H1 (cell line): ENCODE measurements around the gene CCDC88C. TPM values are rescaled to one million over a fixed set of nuclear protein-coding genes. Genes with fewer than 3 reads are reported as not detected.

ENCODE experiments used
- CTCF ChIA-PET: fragments of 300-600 bp; sonication (Branson Sonifier 250); formaldehyde crosslinking; loops from one replicate; lab custom pipeline; 2021; ENCODE audit not compliant: partially characterized antibody; lab: Charles Lee
- POLR2A ChIA-PET: fragments of 300-600 bp; sonication (Branson Sonifier 250); formaldehyde crosslinking; loops from one replicate; lab custom pipeline; 2021; ENCODE audit warnings: inconsistent platforms; ENCODE audit not compliant: partially characterized antibody; lab: Charles Lee
- DNase-seq, 2 experiments: peaks; one replicate each; pipeline versions ENCODE4 v3.0.0 to v3.0.0-alpha.2; 2010 to 2022; ENCODE audit warnings: low spot score in 2 of 2, low read depth in 1 of 2, mixed read lengths in 1 of 2
- FAIRE-seq: peaks from 2 replicates; lab custom pipeline; 2011; peaks lifted over from hg19 to GRCh38; lab: Jason Lieb, UNC
- H2AFZ ChIP-seq: 2 replicates; pipeline ENCODE4 v1.8.1; 2012; ENCODE audit warnings: low read length, inconsistent platforms
- H2AK5ac ChIP-seq: 2 replicates; pipeline ENCODE4 v1.6.1; 2013; ENCODE audit warnings: low read depth, low read length
- H2BK120ac ChIP-seq: replicated peaks from 2 replicates; pipeline ENCODE3; 2013; ENCODE audit warnings: low read depth, low read length, inconsistent platforms
- H2BK12ac ChIP-seq: 2 replicates; pipeline ENCODE4 v1.6.1; 2013; ENCODE audit warnings: low read depth, low read length
- H2BK15ac ChIP-seq: 2 replicates; pipeline ENCODE4 v1.6.1; 2013; ENCODE audit warnings: low read length
- H2BK20ac ChIP-seq: 2 replicates; pipeline ENCODE4 v1.6.1; 2013; ENCODE audit warnings: low read length
- H2BK5ac ChIP-seq: 2 replicates; pipeline ENCODE4 v1.6.1; 2013; ENCODE audit warnings: low read depth, low read length
- H3K14ac ChIP-seq: 2 replicates; pipeline ENCODE4 v1.6.1; 2013; ENCODE audit warnings: inconsistent platforms; ENCODE audit not compliant: insufficient read length
- H3K18ac ChIP-seq: 2 replicates; pipeline ENCODE4 v1.6.1; 2013; ENCODE audit warnings: low read length; ENCODE audit errors: extremely low read depth
- H3K23ac ChIP-seq: 2 replicates; pipeline ENCODE4 v1.6.1; 2013; ENCODE audit warnings: inconsistent platforms; ENCODE audit not compliant: insufficient read length
- H3K23me2 ChIP-seq: 2 replicates; pipeline ENCODE4 v1.6.1; 2013; ENCODE audit warnings: low read depth, low read length
- H3K27ac ChIP-seq: 2 replicates; pipeline ENCODE4 v1.6.1; 2011; ENCODE audit warnings: low read depth, low read length, inconsistent platforms
- H3K27me3 ChIP-seq, 4 experiments: replicated peaks in 1 of 4; 1 replicate in 1 of 4; 2 replicates in 3 of 4; pipeline versions ENCODE4 v1.6.1 to v1.8.1; 2011 to 2013; ENCODE audit warnings: low read length in 3 of 4, mild to moderate bottlenecking in 3 of 4, inconsistent platforms in 2 of 4, mixed read lengths in 2 of 4, moderate library complexity in 1 of 4; ENCODE audit not compliant: control insufficient read depth in 3 of 4, insufficient read depth in 3 of 4; ENCODE audit errors: extremely low read depth in 1 of 4
- H3K36me3 ChIP-seq, 4 experiments: 2 replicates each; pipeline versions ENCODE4 v1.6.1 to v1.8.1; 2011 to 2013; ENCODE audit warnings: mild to moderate bottlenecking in 4 of 4, low read length in 3 of 4, moderate library complexity in 2 of 4, control low read depth in 1 of 4, inconsistent platforms in 1 of 4; ENCODE audit not compliant: insufficient read depth in 4 of 4, control insufficient read depth in 2 of 4
- H3K4ac ChIP-seq: replicated peaks from 2 replicates; pipeline ENCODE3; 2013; ENCODE audit warnings: low read length, low read depth, mixed read lengths, inconsistent platforms; ENCODE audit not compliant: insufficient read length
- H3K4me1 ChIP-seq, 4 experiments: replicated peaks in 1 of 4; 1 replicate in 1 of 4; 2 replicates in 3 of 4; pipeline versions ENCODE4 v1.6.1 to v1.8.1; 2011 to 2013; ENCODE audit warnings: low read length in 3 of 4, inconsistent platforms in 2 of 4, mixed read lengths in 1 of 4; ENCODE audit not compliant: insufficient read depth in 4 of 4, control insufficient read depth in 3 of 4
- H3K4me2 ChIP-seq, 2 experiments: 2 replicates each; pipeline versions ENCODE4 v1.6.1 to v1.8.1; 2011 to 2013; ENCODE audit warnings: low read depth in 2 of 2, low read length in 2 of 2, control low read depth in 1 of 2, inconsistent platforms in 1 of 2, mild to moderate bottlenecking in 1 of 2; ENCODE audit not compliant: insufficient read depth in 1 of 2
- H3K4me3 ChIP-seq, 4 experiments: fragments of 200-600, 300-600 bp in 1 of 4; sonication (generic), shearing (Covaris generic), sonication (Bioruptor Twin) in 1 of 4; 2 replicates each; pipeline versions ENCODE4 v1.5.1 to v1.8.1; 2011 to 2016; ENCODE audit warnings: low read length in 4 of 4, low read depth in 3 of 4, control low read depth in 2 of 4, inconsistent platforms in 2 of 4, mild to moderate bottlenecking in 2 of 4, mixed read lengths in 1 of 4, moderate library complexity in 1 of 4; ENCODE audit not compliant: insufficient read depth in 2 of 4; ENCODE audit errors: extremely low read depth in 1 of 4
- H3K56ac ChIP-seq: replicated peaks from 2 replicates; pipeline ENCODE3; 2013; ENCODE audit warnings: low read depth, mild to moderate bottlenecking, mixed read lengths, low read length, inconsistent platforms; ENCODE audit not compliant: insufficient read length
- H3K79me1 ChIP-seq: 2 replicates; pipeline ENCODE4 v1.6.1; 2013; ENCODE audit warnings: low read depth, low read length, control low read depth
- H3K79me2 ChIP-seq, 2 experiments: 2 replicates each; pipeline versions ENCODE4 v1.6.1 to v1.8.1; 2012 to 2013; ENCODE audit warnings: low read length in 2 of 2, mild to moderate bottlenecking in 2 of 2, inconsistent platforms in 1 of 2; ENCODE audit not compliant: insufficient read depth in 2 of 2, control insufficient read depth in 1 of 2
- H3K9ac ChIP-seq, 4 experiments: replicated peaks in 1 of 4; 1 replicate in 1 of 4; 2 replicates in 3 of 4; pipeline versions ENCODE4 v1.6.1 to v1.8.1; 2011 to 2013; ENCODE audit warnings: low read depth in 3 of 4, low read length in 3 of 4, control low read depth in 2 of 4, mild to moderate bottlenecking in 2 of 4, moderate library complexity in 2 of 4, inconsistent platforms in 1 of 4; ENCODE audit errors: extremely low read depth in 1 of 4
- H3K9me3 ChIP-seq, 2 experiments: 2 replicates each; pipeline versions ENCODE4 v1.6.1 to v1.8.1; 2012 to 2013; ENCODE audit warnings: mild to moderate bottlenecking in 2 of 2, moderate library complexity in 2 of 2, control low read depth in 1 of 2, inconsistent platforms in 1 of 2, low read depth in 1 of 2, low read length in 1 of 2, mixed read lengths in 1 of 2; ENCODE audit not compliant: insufficient read depth in 2 of 2
- H4K20me1 ChIP-seq, 2 experiments: replicated peaks in 1 of 2; 2 replicates each; pipeline versions ENCODE3 to v1.8.1; 2011 to 2013; ENCODE audit warnings: inconsistent platforms in 2 of 2, low read length in 2 of 2, mild to moderate bottlenecking in 1 of 2; ENCODE audit not compliant: insufficient read depth in 2 of 2, control insufficient read depth in 1 of 2
- H4K5ac ChIP-seq: 2 replicates; pipeline ENCODE4 v1.6.1; 2013; ENCODE audit warnings: low read length, low read depth, mixed read lengths, inconsistent platforms; ENCODE audit not compliant: insufficient read length
- H4K8ac ChIP-seq: 2 replicates; pipeline ENCODE4 v1.8.0; 2013; ENCODE audit warnings: mild to moderate bottlenecking, moderate library complexity, low read length, inconsistent platforms; ENCODE audit not compliant: insufficient read depth; ENCODE audit errors: extremely low read depth
- H4K91ac ChIP-seq: replicated peaks from 2 replicates; pipeline ENCODE3; 2013; ENCODE audit warnings: low read length, mixed read lengths, inconsistent platforms; ENCODE audit not compliant: insufficient read length
- CREB1 ChIP-seq: IDR thresholded peaks from 2 replicates; pipeline ENCODE4 v1.6.1; 2012; ENCODE audit warnings: inconsistent platforms
- JUND ChIP-seq: IDR thresholded peaks from 2 replicates; pipeline ENCODE4 v1.6.1; 2011; ENCODE audit warnings: mild to moderate bottlenecking, improper control_type of control experiment, low read length
- KDM4A ChIP-seq: IDR thresholded peaks from one replicate; pipeline ENCODE4 v1.7.1; 2012; ENCODE audit warnings: low read depth, mild to moderate bottlenecking, moderate library complexity, low read length, inconsistent platforms; ENCODE audit not compliant: severe bottlenecking
- MAFK ChIP-seq: IDR thresholded peaks from 2 replicates; pipeline ENCODE4 v1.6.1; 2012; ENCODE audit warnings: low read depth, mild to moderate bottlenecking, improper control_type of control experiment, low read length
- POLR2A ChIP-seq, 2 experiments: IDR thresholded peaks; 1 replicate in 1 of 2; 2 replicates in 1 of 2; pipeline ENCODE4 v1.6.1; 2011; ENCODE audit warnings: low read depth in 2 of 2, low read length in 2 of 2, mild to moderate bottlenecking in 2 of 2; ENCODE audit errors: control extremely low read depth in 1 of 2
- RAD21 ChIP-seq, 2 experiments: IDR thresholded peaks in 1 of 2; conservative IDR thresholded peaks in 1 of 2; 2 replicates each; pipeline ENCODE4 v1.6.1; 2011; ENCODE audit warnings: low read depth in 2 of 2, low read length in 2 of 2, improper control_type of control experiment in 1 of 2, inconsistent platforms in 1 of 2, mild to moderate bottlenecking in 1 of 2, moderate library complexity in 1 of 2
- RBBP5 ChIP-seq: IDR thresholded peaks from 2 replicates; pipeline ENCODE4 v1.7.1; 2012; ENCODE audit warnings: low read depth, mild to moderate bottlenecking, inconsistent platforms, low read length, moderate library complexity, borderline replicate concordance
- RXRA ChIP-seq: IDR thresholded peaks from 2 replicates; pipeline ENCODE4 v1.6.1; 2011; ENCODE audit warnings: low read depth, mild to moderate bottlenecking, low read length, moderate library complexity; ENCODE audit not compliant: insufficient read depth
- SIN3A ChIP-seq, 2 experiments: IDR thresholded peaks in 1 of 2; conservative IDR thresholded peaks in 1 of 2; 2 replicates each; pipeline ENCODE4 v1.6.1; 2011 to 2012; ENCODE audit warnings: low read length in 2 of 2, improper control_type of control experiment in 1 of 2, low read depth in 1 of 2, mild to moderate bottlenecking in 1 of 2
- SIRT6 ChIP-seq: IDR thresholded peaks from one replicate; pipeline ENCODE4 v1.7.1; 2012; ENCODE audit warnings: low read length, inconsistent platforms
- SIX5 ChIP-seq: IDR thresholded peaks from 2 replicates; pipeline ENCODE4 v1.6.1; 2011; ENCODE audit warnings: mild to moderate bottlenecking, low read depth, low read length
- SP1 ChIP-seq: IDR thresholded peaks from 2 replicates; pipeline ENCODE4 v1.6.1; 2011; ENCODE audit warnings: low read depth, low read length
- SRF ChIP-seq: IDR thresholded peaks from 2 replicates; pipeline ENCODE4 v1.6.1; 2011; ENCODE audit warnings: mild to moderate bottlenecking, low read depth, low read length, moderate library complexity
- TAF7 ChIP-seq: optimal IDR thresholded peaks from 2 replicates; pipeline ENCODE3; 2011; ENCODE audit warnings: low read depth, mild to moderate bottlenecking, inconsistent platforms, low read length, moderate library complexity, borderline replicate concordance
- TCF12 ChIP-seq: IDR thresholded peaks from 2 replicates; pipeline ENCODE4 v1.6.1; 2011; ENCODE audit warnings: low read depth, mild to moderate bottlenecking, low read length
- WGBS, 2 experiments: shearing (Covaris generic) in 1 of 2; methylation state at CpG; one replicate each; pipeline versions ENCODE4 v1.1.6 to v1.1.7; 2013 to 2015; ENCODE audit warnings: low lambda C conversion rate in 2 of 2, mixed read lengths in 2 of 2, inconsistent platforms in 1 of 2, low coverage in 1 of 2, missing lambda C conversion rate in 1 of 2; ENCODE audit not compliant: insufficient replicate concordance in 2 of 2, insufficient coverage in 1 of 2, insufficient read length in 1 of 2; ENCODE audit errors: extremely low coverage in 1 of 2, missing lambda C conversion rate in 1 of 2; 5-methylcytosine and 5-hydroxymethylcytosine counted together
- polyA plus RNA-seq, 7 experiments: library from polyadenylated mRNA; depleted of rRNA in 3 of 7; stranded (reverse) in 5 of 7; unstranded in 2 of 7; fragments of >200 nt in 5 of 7; fragments of 200-250 nt in 2 of 7; gene quantifications; 1 replicate in 5 of 7; 2 replicates in 1 of 7; 4 replicates in 1 of 7; pipeline versions ENCODE4 v1.2.1 to v1.2.3, GENCODE V29; 2011 to 2013; ENCODE audit warnings: missing spikeins in 2 of 7, mixed read lengths in 2 of 7
- total RNA-seq: library from RNA; stranded (reverse); fragmentation: NEBNext Ultra II Directional; extraction: Animal tissue kit (Norgen Biotek cat#: 25700); gene quantifications from 2 replicates; pipeline ENCODE4 v1.2.1, GENCODE V29; 2021

The CCDC88C gene
- total and polyA plus RNA-seq, 2 of the 8 experiments (the other 6 are each of a cell fraction or from before 2014, with no cell fraction given), result 10.3 to 57.7 TPM

DNA sequence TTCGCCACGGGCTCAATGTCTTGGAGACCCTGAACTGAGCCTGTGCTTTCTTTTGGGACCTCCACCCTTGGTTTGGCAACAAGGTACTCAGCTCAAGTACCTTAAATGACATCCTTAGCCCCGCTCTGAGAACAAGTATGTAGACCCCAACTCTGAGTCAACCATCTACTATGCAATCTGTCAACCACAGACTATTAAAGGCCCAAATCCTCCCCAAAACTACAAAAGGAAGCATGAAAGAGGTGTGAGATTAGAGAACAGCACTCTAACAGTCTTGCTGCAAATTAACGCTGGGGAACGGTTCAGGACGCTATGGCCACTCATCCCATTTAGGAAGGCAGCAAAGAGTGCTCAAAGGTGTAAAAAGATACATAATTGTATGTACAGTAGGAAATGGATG lies 52.1 kb downstream of the CCDC88C start:
- no peak overlapping the region for H3K18ac ChIP-seq
- no peak overlapping the region for H2BK12ac ChIP-seq
- H4K91ac ChIP-seq, result no peak overlapping the region
- no peaks in the 10 kb centered on the region for H3K9me3 ChIP-seq
- WGBS, 2 experiments, result 80% methylated on average over 6 of the region's 6 CpGs; no CpG with 5 or more reads in 1 of the 2 experiments
- H4K5ac ChIP-seq, result no peak overlapping the region
- H3K4me3 ChIP-seq, result no peak overlapping the region
- H3K4me1 ChIP-seq, result peaks cover 7 to 26% (median 17%) of the 10 kb centered on the region in 4 experiments
- H4K20me1 ChIP-seq, result peaks cover 9 to 25% of the 10 kb centered on the region in 2 experiments
- no peak overlapping the region for H3K23ac ChIP-seq
- H2AK5ac ChIP-seq, result no peak overlapping the region
- H2BK15ac ChIP-seq, result no peak overlapping the region
- FAIRE-seq, result no peak
- POLR2A ChIA-PET, result interaction anchor here (0.9 kb wide), 1 partner anchor 22 kb away, joined by 3 read pairs; no protein-coding TSS in a partner anchor
- no peak overlapping the region for H3K4ac ChIP-seq
- H4K8ac ChIP-seq, result no peak overlapping the region
- H3K79me2 ChIP-seq, result peaks cover 0 to 72% of the 10 kb centered on the region in 2 experiments; a peak in 3 of 4 replicates
- no peak overlapping the region for H3K4me2 ChIP-seq
- no peak overlapping the region for H3K9ac ChIP-seq
- no peak overlapping the region for H3K27ac ChIP-seq
- no peak overlapping the region for H2BK20ac ChIP-seq
- peaks cover 19% of the 10 kb centered on the region for H3K79me1 ChIP-seq
- no peak overlapping the region for H3K56ac ChIP-seq
- CTCF ChIA-PET, result interaction anchor here (0.8 to 2.3 kb wide), 4 partner anchors 11 to 47 kb away, joined by 3 to 18 read pairs (median 4); no protein-coding TSS in a partner anchor
- no peaks in the 10 kb centered on the region for H3K36me3 ChIP-seq
- H2BK120ac ChIP-seq, result no peak overlapping the region
- no peak overlapping the region for H2BK5ac ChIP-seq
- no peak for DNase-seq
- no peak overlapping the region for H3K14ac ChIP-seq
- H3K27me3 ChIP-seq, result no peaks in the 10 kb centered on the region
- no peaks in the 10 kb centered on the region for H3K23me2 ChIP-seq
- no peak overlapping the region for H2AFZ ChIP-seq
- TF ChIP-seq SIX5 (no peak), TAF7 (no peak), POLR2A (IDR thresholded peaks at IDR 0.05; ENCODE audit: control extremely low read depth in 1 of 2, low read depth in 2 of 2, low read length in 2 of 2) (no peak), TCF12 (no peak), JUND (no peak), KDM4A (no peak), CREB1 (no peak), SRF (no peak), RBBP5 (no peak), SIN3A (conservative IDR thresholded peaks at IDR 0.05 in 1 of 2, IDR thresholded peaks at IDR 0.05 in 1 of 2; ENCODE audit: low read depth in 1 of 2, low read length in 2 of 2) (no peak), SIRT6 (no peak), SP1 (no peak), MAFK (no peak), RXRA (no peak), RAD21 (IDR thresholded peaks at IDR 0.05 in 1 of 2, conservative IDR thresholded peaks at IDR 0.05 in 1 of 2; ENCODE audit: low read depth in 2 of 2, low read length in 2 of 2) (no peak)
